ENCODE measurements around the gene ZNF654. TPM values are rescaled to one million over a fixed set of nuclear protein-coding genes. Genes with fewer than 3 reads are reported as not detected.
A peak's percentile ranks its signal among the peaks of the same experiment; 100 is the strongest.

Gene ZNF654
- total and polyA plus RNA-seq, 10 of the 15 experiments (the other 5 are each of a cell fraction or from before 2014, with no cell fraction given) = 2.7 to 14.2 (median 10.0) TPM

- ChIA-PET CTCF (interaction anchor here (0.7 to 1.2 kb wide), 2 partner anchors 10 to 12 kb away, joined by 3 to 4 read pairs; no protein-coding TSS in a partner anchor), SMC1A (ENCODE audit: uncharacterized antibody, unreplicated experiment) (interaction anchor here (1.2 to 2.9 kb wide), 3 partner anchors 9 to 41 kb away, joined by 3 to 12 read pairs (median 12); no protein-coding TSS in a partner anchor), RAD21 (ENCODE audit: unreplicated experiment) (interaction anchor here (1.5 kb wide), 1 partner anchor 18 kb away, joined by 5 read pairs; no protein-coding TSS in a partner anchor), POLR2A (interaction anchor here (1.1 kb wide), 1 partner anchor 9 kb away, joined by 3 read pairs; no protein-coding TSS in a partner anchor)
- H3K27me3 ChIP-seq (replicated peaks in 1 of 2; ENCODE audit: control insufficient read depth in 2 of 2, insufficient read depth in 2 of 2, low read length in 1 of 2) = no peaks in the 10 kb centered on the region
- H3K36me3 ChIP-seq (ENCODE audit: control insufficient read depth in 2 of 2, insufficient read depth in 2 of 2, low read length in 1 of 2) = peaks cover 0 to 9% of the 10 kb centered on the region in 2 experiments; a peak in 2 of 4 replicates
- DNase-seq (ENCODE audit: low read depth, low spot score) = no peak
- 74% methylated on average over 4 of the region's 4 CpGs for WGBS (ENCODE audit: insufficient coverage, insufficient replicate concordance, low lambda C conversion rate, missing lambda C conversion rate)
- no peak overlapping the region for H2AFZ ChIP-seq (ENCODE audit: control insufficient read depth, low read depth, low read length)
- FAIRE-seq = no peak
- TF ChIP-seq PKNOX1 (IDR thresholded peaks at IDR 0.05) (peak; percentile 81), SIN3A (IDR thresholded peaks at IDR 0.05; ENCODE audit: low read depth, low read length) (no peak), ZBTB11 (CRISPR knock-in tag; IDR thresholded peaks at IDR 0.05) (no peak), JUNB (IDR thresholded peaks at IDR 0.05) (0 out of 2 replicates have a peak, but pooled peaks have one; percentile 26), MEF2A (IDR thresholded peaks at IDR 0.05; ENCODE audit: insufficient read depth, low read depth, low read length) (no peak), CREM (IDR thresholded peaks at IDR 0.05; ENCODE audit: low read depth) (no peak), IKZF1 (conservative IDR thresholded peaks at IDR 0.05) (peak; percentile 47), BACH1 (IDR thresholded peaks at IDR 0.05; ENCODE audit: borderline replicate concordance) (no peak), RELA (IDR thresholded peaks at IDR 0.05; ENCODE audit: borderline replicate concordance, partially characterized antibody) (no peak), CBX3 (IDR thresholded peaks at IDR 0.05; ENCODE audit: borderline replicate concordance, low read depth) (no peak), HDAC6 (IDR thresholded peaks at IDR 0.05; ENCODE audit: unreplicated experiment) (no peak), GABPA (IDR thresholded peaks at IDR 0.05; ENCODE audit: low read depth) (no peak), LARP7 (IDR thresholded peaks at IDR 0.05) (no peak), IKZF2 (IDR thresholded peaks at IDR 0.05) (peak; percentile 50 to 70; a peak in 3 of 4 replicates), SMARCA5 (IDR thresholded peaks at IDR 0.05) (no peak), RUNX3 (IDR thresholded peaks at IDR 0.05; ENCODE audit: low read length) (no peak)
- H3K4me3 ChIP-seq = no peak overlapping the region
- no peaks in the 10 kb centered on the region for H3K79me2 ChIP-seq (ENCODE audit: control insufficient read depth, insufficient read depth, low read length)
- H3K4me2 ChIP-seq (ENCODE audit: control insufficient read depth, insufficient read depth) = no peak overlapping the region
- H3K9ac ChIP-seq (ENCODE audit: control insufficient read depth, insufficient read depth, low read length) = no peak overlapping the region
- H3K4me1 ChIP-seq (ENCODE audit: control insufficient read depth, insufficient read depth, low read length) = no peaks in the 10 kb centered on the region; the same call in 1 of the 2 replicates
- BruUV-seq (replicated peaks) = no TSS peak
- no peak overlapping the region for H3K27ac ChIP-seq (ENCODE audit: control insufficient read depth, insufficient read depth)
- intact Hi-C loops (cut with micrococcal nuclease; ENCODE audit: unreplicated experiment) = no loop called here
- in situ Hi-C loops (cut with MboI) = no loop called here
- H4K20me1 ChIP-seq (ENCODE audit: control insufficient read depth, insufficient read depth) = no peaks in the 10 kb centered on the region
- no peaks in the 10 kb centered on the region for H3K9me3 ChIP-seq (replicated peaks; ENCODE audit: control insufficient read depth, insufficient read depth, low read length)
- ATAC-seq = peak; percentile 20; the same call in 2 of the 3 replicates
Measured at GRCh38 chr3:88141458-88142083, 82.5 kb downstream of the ZNF654 start.
